ENCODE data around the gene TMEM150A. TPM values are rescaled to one million over a fixed set of nuclear protein-coding genes. Genes with fewer than 3 reads are reported as not detected.

TMEM150A gene
- total RNA-seq, 1 donor from 2014 or later, result 10.1 TPM

- TF ChIP-seq CTCF (IDR thresholded peaks at IDR 0.05; ENCODE audit: borderline replicate concordance), result no peak
- no peaks in the 10 kb centered on the region for H3K27me3 ChIP-seq (ENCODE audit: low read depth)
- intact Hi-C loops (cut with micrococcal nuclease), result no loop called here
These were observed 52.0 kb downstream of the TMEM150A start for GRCh38 chr2:85550486-85550885.

GRCh38 chr2:85549826-85550225 lies 52.7 kb downstream of the TMEM150A start:
- Histone ChIP-seq H3K36me3 (peaks cover 71% of the 10 kb centered on the region), H3K27ac (replicated peaks) (no peak overlapping the region), H3K4me3 (no peak overlapping the region), H3K4me1 (peaks cover 9% of the 10 kb centered on the region), H3K27me3 (ENCODE audit: low read depth) (no peaks in the 10 kb centered on the region), H3K9me3 (replicated peaks) (no peaks in the 10 kb centered on the region)
- no peak for DNase-seq
- no peak for TF ChIP-seq CTCF (IDR thresholded peaks at IDR 0.05; ENCODE audit: borderline replicate concordance)
- intact Hi-C loops (cut with micrococcal nuclease), result no loop called here

More at GRCh38 chr2:85550486-85550885, 52.0 kb downstream of the TMEM150A start:
- H3K4me3 ChIP-seq, result no peak overlapping the region
- H3K36me3 ChIP-seq, result peaks cover 71% of the 10 kb centered on the region
- peaks cover 8% of the 10 kb centered on the region for H3K4me1 ChIP-seq
- DNase-seq, result no peak
- H3K27ac ChIP-seq (replicated peaks), result no peak overlapping the region
- H3K9me3 ChIP-seq (replicated peaks), result no peaks in the 10 kb centered on the region

GRCh38 chr2:85549095-85549494 lies 53.4 kb downstream of the TMEM150A start:
- Histone ChIP-seq H3K27ac (replicated peaks) (no peak overlapping the region), H3K9me3 (replicated peaks) (no peaks in the 10 kb centered on the region), H3K36me3 (peaks cover 71% of the 10 kb centered on the region), H3K27me3 (ENCODE audit: low read depth) (no peaks in the 10 kb centered on the region), H3K4me3 (no peak overlapping the region), H3K4me1 (peaks cover 16% of the 10 kb centered on the region)
- TF ChIP-seq CTCF (IDR thresholded peaks at IDR 0.05; ENCODE audit: borderline replicate concordance), result no peak
- no peak for DNase-seq
- intact Hi-C loops (cut with micrococcal nuclease), result no loop called here

- Histone ChIP-seq H3K36me3 (peaks cover 71% of the 10 kb centered on the region), H3K27me3 (ENCODE audit: low read depth) (no peaks in the 10 kb centered on the region), H3K4me3 (no peak overlapping the region), H3K27ac (replicated peaks) (no peak overlapping the region), H3K9me3 (replicated peaks) (no peaks in the 10 kb centered on the region), H3K4me1 (peaks cover 20% of the 10 kb centered on the region)
- intact Hi-C loops (cut with micrococcal nuclease), result no loop called here
- no peak for TF ChIP-seq CTCF (IDR thresholded peaks at IDR 0.05; ENCODE audit: borderline replicate concordance)
- no peak for DNase-seq
These were observed 53.9 kb downstream of the TMEM150A start for GRCh38 chr2:85548608-85548900.

Other genes with a start within 250 kb of the TMEM150A start
- 39.4 TPM for gene RETSAT, start 248.2 kb downstream of the TMEM150A start, total RNA-seq
- 10.6 TPM for gene ELMOD3, start 247.9 kb downstream of the TMEM150A start, total RNA-seq
- 3.5 TPM for gene CAPG, start 192.3 kb downstream of the TMEM150A start, total RNA-seq
- not detected for gene SH2D6, start 184.0 kb downstream of the TMEM150A start, total RNA-seq
- gene MAT2A, start 63.5 kb downstream of the TMEM150A start, total RNA-seq, result 145 TPM
- gene GGCX, start 41.2 kb downstream of the TMEM150A start, total RNA-seq, result 25.5 TPM
- 15.5 TPM for gene VAMP8, start 25.1 kb downstream of the TMEM150A start, total RNA-seq
- 47.3 TPM for gene VAMP5, start 18.3 kb downstream of the TMEM150A start, total RNA-seq
- 89.2 TPM for gene RNF181, start 7.0 kb downstream of the TMEM150A start, total RNA-seq
- 25.1 TPM for gene C2orf68, start 9.4 kb upstream of the TMEM150A start, total RNA-seq
- 32.1 TPM for gene USP39, start 13.5 kb upstream of the TMEM150A start, total RNA-seq
- gene SFTPB, start 65.5 kb upstream of the TMEM150A start, total RNA-seq, result not detected
- 1.5 TPM for gene GNLY, start 91.7 kb upstream of the TMEM150A start, total RNA-seq
- 23.3 TPM for gene ATOH8, start 151.3 kb upstream of the TMEM150A start, total RNA-seq

Measured in left ventricle myocardium inferior (tissue), 1 donor.